HG03558 (cell line): ENCODE results near the gene FGF11.

Experiments
- ATAC-seq: cut with Tn5 transposase; IDR thresholded peaks from one replicate; pipeline ENCODE4 v1.9.1; 2021; ENCODE audit warnings: moderate number of reproducible peaks; ENCODE audit not compliant: unreplicated experiment; ENCODE audit errors: extremely low read depth

Gene FGF11

GRCh38 chr17:7439462-7440112 is at the start of gene FGF11:
FGF11 (plus strand) TSS chr17:7439512; CDS start chr17:7439621, 109 bp downstream.
- ATAC-seq, result no peak

- ATAC-seq, result no peak
Observed at GRCh38 chr17:7389924-7390910, 49.1 kb upstream of the FGF11 start.

- no peak for ATAC-seq
Observed at GRCh38 chr17:7391307-7391706, 48.0 kb upstream of the FGF11 start.

- no peak for ATAC-seq
Observed at GRCh38 chr17:7392696-7393612, 46.4 kb upstream of the FGF11 start.

- peak; percentile 13 for ATAC-seq
Observed at GRCh38 chr17:7393613-7394451, 45.5 kb upstream of the FGF11 start.

GRCh38 chr17:7394452-7395191 is 44.7 kb upstream of the FGF11 start, which contains the start of gene PLSCR3:
PLSCR3 (minus strand) TSS chr17:7394525; CDS start chr17:7394110, 415 bp downstream.
- peak; percentile 45 for ATAC-seq

- no peak for ATAC-seq
Observed at GRCh38 chr17:7396147-7396546, 43.2 kb upstream of the FGF11 start.

- no peak for ATAC-seq
Observed at GRCh38 chr17:7398612-7399011, 40.7 kb upstream of the FGF11 start.

- no peak for ATAC-seq
Observed at GRCh38 chr17:7403043-7403726, 36.1 kb upstream of the FGF11 start.

GRCh38 chr17:7403727-7403976 is 35.7 kb upstream of the FGF11 start:
- ATAC-seq, result no peak

GRCh38 chr17:7403977-7404736 is 35.2 kb upstream of the FGF11 start, which contains the start of gene TMEM256:
TMEM256 (minus strand) TSS chr17:7404097; CDS start chr17:7404084, 13 bp downstream.
- ATAC-seq, result peak; percentile 76

GRCh38 chr17:7404737-7405349 is 34.5 kb upstream of the FGF11 start:
- ATAC-seq, result peak; percentile 2

- ATAC-seq, result no peak
Observed at GRCh38 chr17:7405350-7406234, 33.7 kb upstream of the FGF11 start.

- no peak for ATAC-seq
Observed at GRCh38 chr17:7406235-7406825, 33.0 kb upstream of the FGF11 start.

- ATAC-seq, result no peak
Observed at GRCh38 chr17:7407082-7407481, 32.2 kb upstream of the FGF11 start.
